Hepatocyte (in vitro differentiated cells): Measurements from ENCODE around the gene KRT78. TPM values are rescaled to one million over a fixed set of nuclear protein-coding genes. Genes with fewer than 3 reads are reported as not detected.

Experiments
- DNase-seq: peaks from one replicate; pipeline ENCODE4 v3.0.0-alpha.2; 2016; ENCODE audit warnings: low spot score
- H2AFZ ChIP-seq: fragments of 200-600 bp; sonication (generic); 2 replicates; pipeline ENCODE4 v1.6.0; 2016; ENCODE audit warnings: antibody characterized with exemption, mild to moderate bottlenecking
- H3K27ac ChIP-seq: fragments of 200-600 bp; sonication (generic); 2 replicates; pipeline ENCODE4 v1.5.1; 2016; ENCODE audit warnings: mild to moderate bottlenecking
- H3K27me3 ChIP-seq: fragments of 200-600 bp; sonication (generic); 2 replicates; pipeline ENCODE4 v1.6.1; 2016
- H3K36me3 ChIP-seq: fragments of 200-600 bp; sonication (generic); replicated peaks from 2 replicates; pipeline ENCODE4 v1.5.1; 2016; ENCODE audit warnings: low read depth; ENCODE audit not compliant: insufficient read depth
- H3K4me1 ChIP-seq: fragments of 200-600 bp; sonication (generic); 2 replicates; pipeline ENCODE4 v1.5.1; 2016; ENCODE audit warnings: mild to moderate bottlenecking, moderate library complexity; ENCODE audit not compliant: insufficient read depth
- H3K4me2 ChIP-seq: fragments of 200-600 bp; sonication (generic); 2 replicates; pipeline ENCODE4 v1.6.0; 2016
- H3K4me3 ChIP-seq: fragments of 200-600 bp; sonication (generic); 2 replicates; pipeline ENCODE4 v1.5.1; 2016; ENCODE audit warnings: mild to moderate bottlenecking
- H3K79me2 ChIP-seq: fragments of 200-600 bp; sonication (generic); 2 replicates; pipeline ENCODE4 v1.6.0; 2017; ENCODE audit warnings: mild to moderate bottlenecking
- H3K9me2 ChIP-seq: fragments of 200-600 bp; sonication (generic); replicated peaks from 2 replicates; pipeline ENCODE4 v1.6.0; 2017; ENCODE audit warnings: mild to moderate bottlenecking; ENCODE audit not compliant: insufficient read depth
- H3K9me3 ChIP-seq: fragments of 200-600 bp; sonication (generic); 2 replicates; pipeline ENCODE4 v1.5.1; 2016; ENCODE audit warnings: low read depth, mild to moderate bottlenecking
- H4K20me1 ChIP-seq: fragments of 200-600 bp; sonication (generic); 2 replicates; pipeline ENCODE4 v1.6.0; 2016; ENCODE audit warnings: mild to moderate bottlenecking; ENCODE audit not compliant: insufficient read depth, poor library complexity, severe bottlenecking
- EZH2 ChIP-seq: fragments of 200-600 bp; sonication (generic); IDR thresholded peaks from 2 replicates; pipeline ENCODE4 v1.6.1; 2016; ENCODE audit warnings: antibody characterized with exemption, mild to moderate bottlenecking, borderline replicate concordance
- EZH2phosphoT487 ChIP-seq: fragments of 200-600 bp; sonication (generic); IDR thresholded peaks from one replicate; pipeline ENCODE4 v1.6.1; 2018; ENCODE audit warnings: antibody characterized with exemption, mild to moderate bottlenecking, low read depth, moderate library complexity; ENCODE audit not compliant: unreplicated experiment, severe bottlenecking
- WGBS: methylation state at CpG from one replicate; pipeline ENCODE4 v1.1.6; 2016; ENCODE audit warnings: low lambda C conversion rate; ENCODE audit errors: missing lambda C conversion rate; 5-methylcytosine and 5-hydroxymethylcytosine counted together
- polyA plus RNA-seq: library from polyadenylated mRNA; unstranded; fragments of >200 nt; fragmentation: Nextera tagmentation; extraction: Ambion mirVana; gene quantifications from 2 replicates; pipeline ENCODE4 v1.2.1, GENCODE V29; 2016
- total RNA-seq: library from RNA; depleted of rRNA; stranded (reverse); fragments of >200 nt; gene quantifications from 2 replicates; pipeline ENCODE4 v1.2.3, GENCODE V29; 2014
- TF ChIP-seq, protein P1 (sequence below): fragments of 200-600 bp; sonication (generic); IDR thresholded peaks from 2 replicates; pipeline ENCODE4 v1.5.1; 2016; ENCODE audit warnings: antibody characterized with exemption, mild to moderate bottlenecking; ENCODE audit not compliant: poor library complexity

Gene KRT78
- total and polyA plus RNA-seq, 2 experiments from 2014 or later, result not detected

DNA sequence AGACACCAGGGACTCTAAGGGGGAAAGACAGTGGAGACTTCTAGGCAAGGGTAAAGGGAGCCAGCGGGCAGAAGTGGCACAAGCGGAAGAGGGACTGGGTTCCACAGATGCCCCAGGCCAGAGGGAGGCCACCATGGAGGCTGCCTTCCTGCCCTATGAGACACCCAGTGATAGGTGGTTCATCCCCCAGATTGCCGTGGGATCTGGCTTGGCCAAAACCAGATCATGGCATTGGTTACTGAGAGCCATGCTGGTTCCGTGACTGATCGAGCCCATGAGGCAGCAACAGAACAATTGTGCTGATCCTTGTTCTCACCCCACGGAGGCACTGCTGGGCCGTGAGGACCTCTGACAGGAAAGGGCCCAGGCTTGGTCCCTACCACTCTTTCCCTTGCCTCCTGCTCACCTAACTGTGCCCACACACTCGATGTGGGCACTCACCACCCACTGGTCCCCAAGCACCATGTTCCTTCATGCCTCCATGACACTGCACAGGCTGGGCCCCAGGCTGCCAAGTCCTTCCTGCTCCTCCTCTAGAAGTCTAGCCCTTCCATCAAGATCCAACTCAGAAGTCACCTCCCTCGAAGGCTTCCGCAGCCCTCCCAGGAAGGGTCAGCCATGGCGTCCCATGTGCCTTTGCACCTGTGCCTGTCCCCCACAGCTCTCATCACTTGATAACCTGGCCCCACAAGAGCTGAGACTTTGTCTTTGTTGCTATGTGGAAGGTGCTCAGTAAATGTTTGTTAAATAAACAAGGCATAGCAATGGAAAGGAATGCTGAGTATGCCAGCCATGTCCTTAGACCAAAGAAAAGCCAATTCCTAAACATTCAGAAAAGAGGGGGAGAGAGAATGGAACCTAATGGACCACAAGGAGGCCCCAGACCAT is 21.9 kb downstream of the KRT78 start:
- Histone ChIP-seq H3K27ac (no peak overlapping the region), H3K4me3 (no peak overlapping the region), H3K9me3 (no peaks in the 10 kb centered on the region), H3K79me2 (no peaks in the 10 kb centered on the region), H2AFZ (no peak overlapping the region), H3K4me2 (no peak overlapping the region), H3K36me3 (no peaks in the 10 kb centered on the region), H4K20me1 (no peaks in the 10 kb centered on the region), H3K9me2 (no peaks in the 10 kb centered on the region), H3K4me1 (no peaks in the 10 kb centered on the region), H3K27me3 (peaks cover 6% of the 10 kb centered on the region)
- 95% methylated on average over 11 of the region's 11 CpGs for WGBS
- DNase-seq, result no peak
- TF ChIP-seq, protein P1, sequence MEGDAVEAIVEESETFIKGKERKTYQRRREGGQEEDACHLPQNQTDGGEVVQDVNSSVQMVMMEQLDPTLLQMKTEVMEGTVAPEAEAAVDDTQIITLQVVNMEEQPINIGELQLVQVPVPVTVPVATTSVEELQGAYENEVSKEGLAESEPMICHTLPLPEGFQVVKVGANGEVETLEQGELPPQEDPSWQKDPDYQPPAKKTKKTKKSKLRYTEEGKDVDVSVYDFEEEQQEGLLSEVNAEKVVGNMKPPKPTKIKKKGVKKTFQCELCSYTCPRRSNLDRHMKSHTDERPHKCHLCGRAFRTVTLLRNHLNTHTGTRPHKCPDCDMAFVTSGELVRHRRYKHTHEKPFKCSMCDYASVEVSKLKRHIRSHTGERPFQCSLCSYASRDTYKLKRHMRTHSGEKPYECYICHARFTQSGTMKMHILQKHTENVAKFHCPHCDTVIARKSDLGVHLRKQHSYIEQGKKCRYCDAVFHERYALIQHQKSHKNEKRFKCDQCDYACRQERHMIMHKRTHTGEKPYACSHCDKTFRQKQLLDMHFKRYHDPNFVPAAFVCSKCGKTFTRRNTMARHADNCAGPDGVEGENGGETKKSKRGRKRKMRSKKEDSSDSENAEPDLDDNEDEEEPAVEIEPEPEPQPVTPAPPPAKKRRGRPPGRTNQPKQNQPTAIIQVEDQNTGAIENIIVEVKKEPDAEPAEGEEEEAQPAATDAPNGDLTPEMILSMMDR, result no peak
- no peak for TF ChIP-seq EZH2

DNA sequence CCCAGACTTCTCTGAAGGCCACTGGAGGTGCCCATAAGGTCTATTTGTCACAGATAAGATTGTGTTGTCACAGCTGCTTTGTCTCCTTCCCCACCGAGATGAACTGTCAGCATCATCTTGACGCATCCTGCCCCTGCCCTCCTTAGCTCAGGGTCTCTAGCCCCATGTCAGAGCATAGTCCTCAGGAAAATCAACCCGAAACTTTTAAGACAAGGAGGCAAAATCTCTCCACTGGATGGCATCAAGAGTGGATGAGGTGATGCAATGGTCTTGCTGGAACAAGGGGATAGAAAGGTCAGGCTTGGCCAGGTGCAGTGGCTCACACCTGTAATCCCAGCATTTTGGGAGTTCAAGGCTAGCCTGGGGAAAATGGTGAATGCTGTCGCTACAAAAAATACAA is 22.8 kb downstream of the KRT78 start:
- 75% methylated on average over 4 of the region's 4 CpGs for WGBS

DNA sequence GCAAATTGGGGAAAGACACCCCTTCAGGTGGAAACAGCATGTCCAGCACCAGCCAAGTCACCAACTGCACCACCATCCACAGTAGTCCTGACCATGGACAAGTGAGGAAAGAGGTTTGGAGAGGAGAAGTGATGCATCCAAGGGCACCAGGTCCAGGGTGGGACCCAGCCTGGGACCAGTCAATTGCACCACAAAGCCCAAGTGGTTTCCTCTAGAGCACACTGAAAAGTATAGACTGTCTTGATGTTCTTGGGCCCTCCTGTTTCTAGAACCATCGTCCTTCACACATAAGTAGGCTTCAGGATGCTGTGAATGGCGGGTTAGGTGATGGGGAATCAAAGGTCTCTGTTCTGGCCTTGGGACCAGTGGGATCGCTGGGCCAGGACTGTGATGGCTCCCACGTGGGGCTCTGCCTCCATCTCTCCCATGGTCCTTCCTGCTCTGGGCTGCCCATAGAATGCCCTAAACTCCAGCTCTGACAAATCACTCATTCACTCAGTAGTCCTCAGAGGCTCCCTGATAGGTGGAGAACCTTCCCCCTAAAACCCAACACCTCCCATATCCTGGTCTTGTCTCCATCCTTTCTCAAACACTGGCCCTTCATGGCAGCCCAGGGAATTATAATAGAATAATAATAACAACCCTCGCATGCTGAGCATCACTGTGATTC is 23.9 kb downstream of the KRT78 start:
- no peak for DNase-seq
- H3K79me2 ChIP-seq, result no peaks in the 10 kb centered on the region
- no peak overlapping the region for H3K4me2 ChIP-seq
- no peaks in the 10 kb centered on the region for H3K36me3 ChIP-seq
- peaks cover 6% of the 10 kb centered on the region for H3K27me3 ChIP-seq
- TF ChIP-seq EZH2phosphoT487 (no peak), EZH2 (no peak)
- TF ChIP-seq, protein P1, result no peak
- 96% methylated on average over 5 of the region's 5 CpGs for WGBS
- H3K9me3 ChIP-seq, result no peaks in the 10 kb centered on the region
- H3K4me3 ChIP-seq, result no peak overlapping the region
- H3K9me2 ChIP-seq, result no peaks in the 10 kb centered on the region
- no peak overlapping the region for H3K27ac ChIP-seq
- no peaks in the 10 kb centered on the region for H4K20me1 ChIP-seq
- no peaks in the 10 kb centered on the region for H3K4me1 ChIP-seq
- H2AFZ ChIP-seq, result no peak overlapping the region

More for the DNA sequence above, 22.8 kb downstream of the KRT78 start:
- H4K20me1 ChIP-seq, result no peaks in the 10 kb centered on the region
- no peak overlapping the region for H2AFZ ChIP-seq
- H3K4me2 ChIP-seq, result no peak overlapping the region
- H3K4me3 ChIP-seq, result no peak overlapping the region
- H3K9me3 ChIP-seq, result no peaks in the 10 kb centered on the region
- H3K9me2 ChIP-seq, result no peaks in the 10 kb centered on the region
- no peaks in the 10 kb centered on the region for H3K36me3 ChIP-seq
- peaks cover 6% of the 10 kb centered on the region for H3K27me3 ChIP-seq
- DNase-seq, result no peak
- H3K79me2 ChIP-seq, result no peaks in the 10 kb centered on the region
- no peak overlapping the region for H3K27ac ChIP-seq
- no peaks in the 10 kb centered on the region for H3K4me1 ChIP-seq
- TF ChIP-seq, protein P1, result no peak
- TF ChIP-seq EZH2 (no peak), EZH2phosphoT487 (no peak)
